RWPE1 (cell line): ENCODE measurements around the gene DUSP10.

Experiments
- CTCF ChIA-PET: fragments of 350-600 bp; sonication (Branson Sonifier 250); formaldehyde crosslinking; extraction: SDS; loops from one replicate; lab custom pipeline; 2021; lab: Yijun Ruan, JAX
- POLR2A ChIA-PET: fragments of 400-600 bp; formaldehyde crosslinking; extraction: SDS; loops from one replicate; lab custom pipeline; 2020; ENCODE audit warnings: antibody characterized with exemption; ENCODE audit not compliant: low non-redundant PET; lab: Yijun Ruan, JAX
- DNase-seq: peaks from one replicate; pipeline ENCODE4 v3.0.0; 2012; ENCODE audit warnings: low spot score
- H3K27ac ChIP-seq: fragments of 450-650 bp; 2 replicates; pipeline ENCODE4 v1.5.1; 2017
- CTCF ChIP-seq: fragments of 450-650 bp; conservative IDR thresholded peaks from 2 replicates; pipeline ENCODE4 v1.5.1; 2017; ENCODE audit warnings: low read depth, mild to moderate bottlenecking

Gene DUSP10

GRCh38 chr1:221768444-221769066 lies 26.7 kb upstream of the DUSP10 start:
- DNase-seq, result no peak
- ChIA-PET CTCF (no interaction called here), POLR2A (no interaction called here)
- TF ChIP-seq CTCF, result no peak
- H3K27ac ChIP-seq, result no peak overlapping the region

GRCh38 chr1:221766210-221766609 lies 24.3 kb upstream of the DUSP10 start:
- no peak for DNase-seq
- no peak for TF ChIP-seq CTCF
- CTCF ChIA-PET, result interaction anchor here (0.6 to 0.7 kb wide), 3 partner anchors 36 to 1387 kb away, joined by 3 read pairs; no protein-coding TSS in a partner anchor
- POLR2A ChIA-PET, result no interaction called here
- no peak overlapping the region for H3K27ac ChIP-seq

GRCh38 chr1:221765527-221765926 lies 23.6 kb upstream of the DUSP10 start:
- peak; percentile 51 for DNase-seq
- ChIA-PET POLR2A (no interaction called here), CTCF (interaction anchor here (0.6 kb wide), 1 partner anchor 35 kb away, joined by 3 read pairs; no protein-coding TSS in a partner anchor)
- no peak for TF ChIP-seq CTCF
- no peak overlapping the region for H3K27ac ChIP-seq

GRCh38 chr1:221762121-221762520 lies 20.2 kb upstream of the DUSP10 start:
- no peak overlapping the region for H3K27ac ChIP-seq

GRCh38 chr1:221761354-221762002 lies 19.6 kb upstream of the DUSP10 start:
- POLR2A ChIA-PET, result no interaction called here
- DNase-seq, result no peak
- no peak overlapping the region for H3K27ac ChIP-seq
- TF ChIP-seq CTCF, result no peak
- CTCF ChIA-PET, result interaction anchor here (0.7 to 0.9 kb wide), 2 partner anchors 14 to 22 kb away, joined by 3 to 4 read pairs; no protein-coding TSS in a partner anchor

More at GRCh38 chr1:221762121-221762520, 20.2 kb upstream of the DUSP10 start:
- CTCF ChIA-PET, result interaction anchor here (0.7 kb wide), 1 partner anchor 21 kb away, joined by 3 read pairs; no protein-coding TSS in a partner anchor
- no peak for DNase-seq
- POLR2A ChIA-PET, result no interaction called here
- no peak for TF ChIP-seq CTCF

- no peak for DNase-seq
- POLR2A ChIA-PET, result no interaction called here
- no peak for TF ChIP-seq CTCF
- H3K27ac ChIP-seq, result no peak overlapping the region
- CTCF ChIA-PET, result interaction anchor here (0.6 to 0.9 kb wide), 2 partner anchors 14 to 325 kb away, joined by 3 to 4 read pairs; no protein-coding TSS in a partner anchor
Observed at GRCh38 chr1:221760911-221761310, 19.0 kb upstream of the DUSP10 start.
